Stimulated activated CD4-positive, alpha-beta T cell treated with anti-CD3 and anti-CD28 coated beads, Interleukin-15, amount 100 ng/mL, for 1 hour (primary cell): ENCODE measurements around the gene FAM9B.
"Not testable (repeated sequence)": the region's sequence is repeated elsewhere in the genome, so short reads cannot be mapped to it uniquely, and the experiment has no call there.

ENCODE experiments used
- DNase-seq, 2 donors: peaks; one replicate each; pipeline ENCODE4 v3.0.0-alpha.2; 2020; ENCODE audit warnings: low read depth in 1 of 2, low spot score in 1 of 2

FAM9B gene

GRCh38 chrX:9033989-9034388, at the start of gene FAM9B:
Gene FAM9B (minus strand): TSS chrX:9034127. CDS start chrX:9032986, 1,141 bp downstream.
- no peak for DNase-seq

DNA sequence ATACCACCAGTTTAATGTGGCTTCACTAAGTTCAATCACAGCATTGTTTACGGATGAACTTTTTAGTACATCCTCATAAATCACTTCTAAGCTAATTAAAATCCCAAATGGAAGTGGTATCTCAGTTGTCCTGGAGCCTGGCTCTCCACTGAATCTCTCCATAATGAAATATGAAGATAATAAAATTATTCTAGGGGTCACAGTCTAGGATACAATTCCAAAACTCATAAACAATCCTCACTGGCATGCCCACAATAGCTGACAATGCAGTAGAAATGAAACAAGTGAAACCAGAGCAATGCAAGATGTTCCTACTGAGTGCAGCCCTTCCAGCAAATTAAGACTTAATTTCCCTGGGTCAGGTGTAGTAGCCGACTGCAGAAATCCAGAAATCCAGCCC, 47.3 kb upstream of the FAM9B start:
- DNase-seq: no peak

GRCh38 chrX:9074326-9074725, 40.4 kb upstream of the FAM9B start:
- DNase-seq: no peak

DNA sequence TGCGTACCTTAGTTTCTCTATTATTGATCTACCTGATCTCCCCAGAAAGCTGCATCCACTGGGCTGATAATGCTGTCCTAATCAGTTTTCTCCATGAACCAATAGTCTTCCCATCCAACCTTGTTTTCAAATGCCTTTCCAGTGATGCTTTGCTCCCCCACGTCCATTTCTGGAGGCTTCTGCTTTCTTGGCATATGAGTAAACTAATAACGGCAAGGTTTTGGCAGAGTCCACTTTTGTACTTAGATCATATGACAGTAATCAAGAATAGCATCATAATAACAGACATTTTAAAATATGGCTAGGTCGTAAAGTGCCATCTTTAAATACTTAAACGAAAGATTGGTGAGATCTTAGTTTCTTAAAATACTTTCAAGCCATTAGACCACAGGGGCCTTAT, 38.4 kb upstream of the FAM9B start:
- DNase-seq: no peak

DNA sequence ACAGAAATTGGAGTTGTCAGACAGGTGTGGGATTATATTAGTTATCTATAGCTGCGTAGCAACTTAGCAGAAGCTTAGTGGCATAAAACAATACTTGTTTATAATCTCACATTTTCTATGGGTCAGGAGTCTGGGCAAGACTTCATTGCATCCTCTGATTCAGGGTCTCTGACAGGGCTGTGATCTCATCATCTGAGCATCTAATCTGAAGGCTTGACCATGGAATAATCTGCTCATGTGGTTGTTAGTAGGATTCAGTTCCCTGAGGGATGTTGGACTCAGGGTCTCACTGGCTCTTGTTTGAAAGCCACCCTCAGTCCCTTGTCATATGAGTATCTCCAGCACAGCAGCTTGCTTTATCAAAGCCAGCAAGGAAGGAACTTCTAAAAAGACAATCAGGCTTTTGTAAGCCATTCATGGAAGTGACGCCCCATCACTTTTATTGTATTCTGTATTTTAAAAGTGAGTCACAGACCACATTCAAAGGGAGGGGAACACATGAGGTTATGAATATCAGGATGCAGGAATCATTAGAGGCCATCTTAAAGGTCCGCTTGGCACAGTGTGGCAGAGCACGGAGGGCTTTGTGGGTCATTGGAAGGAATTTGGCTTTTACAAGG, 37.2 kb upstream of the FAM9B start:
- no peak for DNase-seq

- no peak for DNase-seq
Observed at GRCh38 chrX:9069573-9069972, 35.6 kb upstream of the FAM9B start.

DNA sequence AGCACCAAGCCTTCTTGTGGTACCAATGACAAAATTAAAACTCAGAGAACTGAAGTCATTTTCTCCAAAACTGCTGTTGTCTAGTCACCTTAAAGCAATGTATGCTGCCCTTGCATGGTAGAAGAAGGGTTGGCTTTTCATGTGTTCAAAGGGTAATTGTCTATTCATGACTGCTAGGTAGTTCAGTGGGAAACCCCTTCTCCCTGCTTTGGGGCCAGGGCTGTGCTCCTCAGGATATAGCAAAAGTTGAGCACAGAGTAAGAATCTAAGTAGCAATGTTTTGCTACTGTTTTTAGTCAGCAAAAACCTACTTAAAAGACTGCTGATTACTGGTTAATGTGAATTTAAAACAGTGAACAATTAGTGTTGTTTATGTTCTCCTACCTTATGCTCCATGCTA, 30.8 kb upstream of the FAM9B start:
- no peak for DNase-seq

- no peak for DNase-seq
Observed at GRCh38 chrX:9062641-9063040, 28.7 kb upstream of the FAM9B start.

DNA sequence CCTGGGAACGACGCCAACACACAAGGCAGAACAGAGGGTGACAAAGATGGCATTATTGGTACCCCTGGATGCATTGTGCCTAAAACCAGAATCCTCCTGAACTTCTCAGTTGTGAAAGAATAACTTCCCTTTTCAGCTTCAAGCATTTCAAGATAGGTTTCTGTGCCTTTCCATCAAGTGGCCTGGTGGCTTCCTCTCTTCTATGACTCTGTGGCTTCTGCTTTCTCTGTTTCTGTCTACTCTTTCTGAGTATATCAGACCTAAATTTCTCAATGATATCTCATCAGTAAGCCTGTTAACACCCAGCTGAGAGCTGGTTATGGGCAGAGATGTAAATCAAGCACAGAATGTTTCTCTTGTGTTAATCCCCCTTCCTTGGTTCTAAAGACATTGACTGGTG, 21.4 kb upstream of the FAM9B start:
- no peak for DNase-seq

DNA sequence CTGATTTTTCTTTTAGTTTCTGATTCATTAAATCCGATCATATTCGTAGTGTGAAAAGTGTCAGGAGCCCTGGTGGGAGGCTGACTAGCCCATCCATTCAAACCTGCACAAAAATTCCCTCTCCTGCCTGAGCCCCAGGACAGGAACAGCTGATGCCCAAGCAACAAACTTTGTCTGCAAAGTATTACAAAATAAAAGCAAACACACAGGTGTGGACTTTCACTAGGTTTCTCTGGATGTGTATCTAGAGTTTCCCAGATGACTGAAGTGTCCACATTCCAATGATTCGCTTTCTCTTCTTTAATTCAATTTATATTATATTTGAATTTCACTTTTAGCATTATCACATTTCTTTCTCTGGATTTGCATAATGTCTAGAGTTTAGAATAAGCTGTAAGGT, 18.2 kb upstream of the FAM9B start:
- no peak for DNase-seq

- DNase-seq: no peak
Observed at GRCh38 chrX:9050331-9050730, 16.4 kb upstream of the FAM9B start.

GRCh38 chrX:9048801-9049200, 14.9 kb upstream of the FAM9B start:
- no peak for DNase-seq

- DNase-seq: no peak
Observed at GRCh38 chrX:9038244-9038643, 4.3 kb upstream of the FAM9B start.

- DNase-seq: no peak
Observed at GRCh38 chrX:9037296-9037695, 3.4 kb upstream of the FAM9B start.

DNA sequence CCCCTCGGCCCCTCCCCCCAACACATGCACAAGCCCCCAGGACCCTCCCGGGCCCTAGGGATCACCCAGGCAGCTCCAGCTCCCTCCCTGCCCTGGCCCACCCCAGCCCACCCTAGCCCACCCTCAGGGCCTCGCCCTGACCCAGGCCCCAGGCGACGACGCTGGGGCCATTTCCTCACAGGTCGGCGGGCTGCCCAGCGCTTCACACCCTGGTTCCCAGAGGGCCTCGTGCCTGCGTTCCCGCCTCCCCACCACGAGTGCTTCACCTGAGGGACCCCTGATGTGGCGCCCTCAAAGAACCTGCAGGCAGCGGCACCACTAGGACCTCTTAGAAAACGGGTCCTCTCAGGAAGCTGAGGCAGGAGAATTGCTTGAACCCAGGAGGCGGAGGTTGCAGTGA, 341 bp downstream of the FAM9B start:
- no peak for DNase-seq

DNA sequence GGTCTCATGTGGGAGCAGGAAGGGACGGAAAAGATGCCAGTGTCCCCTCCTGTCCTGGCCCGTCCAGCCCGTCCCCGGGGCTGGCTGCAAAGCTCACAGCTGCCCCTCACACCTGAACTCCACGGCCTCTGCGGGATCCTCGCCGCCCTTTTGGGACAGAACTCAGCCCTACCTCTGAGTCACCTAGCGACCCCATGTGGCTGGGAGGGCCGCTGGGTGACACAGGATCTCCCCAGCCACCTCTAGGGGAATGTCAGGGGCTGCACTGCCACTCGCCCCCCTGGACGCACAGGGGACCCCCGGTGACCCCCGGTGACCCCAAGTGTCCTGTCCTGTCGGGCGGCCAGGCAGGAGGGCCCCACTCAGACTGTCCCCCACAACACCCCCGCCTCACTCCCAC, 748 bp downstream of the FAM9B start:
- DNase-seq: no peak

GRCh38 chrX:9023293-9023692, 10.6 kb downstream of the FAM9B start:
- no peak for DNase-seq

DNA sequence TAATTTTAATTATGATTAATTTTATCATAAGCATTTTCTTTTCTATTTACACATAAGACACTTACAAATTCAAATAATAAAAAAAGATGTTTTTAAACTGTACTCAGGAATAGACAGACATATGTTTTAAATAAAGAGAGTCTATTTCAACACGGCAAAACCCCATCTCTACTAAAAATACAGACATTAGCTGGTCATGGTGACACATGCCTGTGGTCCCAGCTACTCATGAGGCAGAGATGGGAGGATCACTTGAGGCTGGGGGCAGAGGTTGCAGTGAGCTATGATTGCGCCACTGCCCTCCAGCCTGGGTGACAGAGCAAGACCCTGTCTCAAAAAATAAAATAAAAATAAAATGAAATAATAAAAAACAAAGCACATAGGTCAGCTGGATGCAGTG, 14.8 kb downstream of the FAM9B start:
- DNase-seq: no peak

DNA sequence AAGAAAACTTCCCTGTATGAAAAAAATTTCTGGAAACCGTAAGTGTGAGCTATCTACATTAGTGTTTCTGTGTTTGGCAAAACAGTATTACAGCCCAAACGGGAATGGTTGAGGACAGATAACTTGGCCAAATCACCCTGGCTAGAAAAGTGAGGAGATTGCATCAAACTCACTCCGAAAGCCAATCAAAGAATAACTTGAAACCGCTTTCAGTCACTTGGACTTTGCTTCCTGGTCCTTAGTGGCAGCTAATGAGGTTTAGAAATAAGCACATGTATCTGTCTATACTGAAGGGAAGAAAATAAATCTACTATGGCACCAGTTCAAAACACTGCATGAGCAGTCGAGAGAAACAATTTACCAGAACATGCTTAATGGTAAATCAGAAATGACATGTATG, 15.6 kb downstream of the FAM9B start:
- not testable (repeated sequence) for DNase-seq

DNA sequence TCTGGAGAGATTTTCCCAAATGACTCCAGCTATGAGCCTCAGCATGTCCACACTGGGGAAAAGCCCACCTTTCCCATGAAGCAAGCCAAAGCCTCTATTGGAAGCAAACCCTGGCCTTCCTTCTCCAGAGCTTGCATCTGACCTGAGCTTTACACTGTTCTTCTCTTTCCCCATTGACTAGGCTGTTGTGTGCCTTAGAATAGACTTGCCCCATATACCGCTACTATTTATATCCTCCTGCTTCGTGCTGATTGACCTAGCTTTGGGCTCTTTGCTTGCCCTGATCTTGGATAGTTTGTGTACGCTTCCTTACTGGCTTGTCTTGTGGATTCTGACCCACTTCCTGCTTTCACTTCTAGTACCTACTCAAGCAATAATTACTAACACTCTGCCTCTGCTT, 30.9 kb downstream of the FAM9B start:
- DNase-seq: no peak

DNA sequence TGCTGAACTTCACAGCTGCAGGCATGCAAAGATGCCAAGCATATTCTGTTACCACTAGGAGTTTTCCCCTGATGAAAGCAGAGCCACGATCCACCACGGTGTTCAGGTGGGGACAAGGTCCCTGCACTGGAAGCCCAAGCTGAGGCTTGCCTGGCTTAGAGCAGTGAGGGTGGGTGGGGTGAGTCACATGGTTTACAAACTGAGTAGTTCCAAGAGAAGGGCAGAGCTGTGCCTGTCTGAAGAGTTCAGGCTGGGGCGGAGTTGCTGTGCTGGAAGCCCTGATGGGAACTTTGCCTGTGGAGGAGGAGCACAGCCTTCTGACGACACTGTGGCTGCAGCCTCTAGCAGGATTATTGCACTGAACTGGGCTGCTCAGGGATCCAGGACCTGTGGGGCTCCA, 45.5 kb downstream of the FAM9B start:
- DNase-seq: no peak

GRCh38 chrX:8987672-8988250, 46.2 kb downstream of the FAM9B start:
- no peak for DNase-seq

DNA sequence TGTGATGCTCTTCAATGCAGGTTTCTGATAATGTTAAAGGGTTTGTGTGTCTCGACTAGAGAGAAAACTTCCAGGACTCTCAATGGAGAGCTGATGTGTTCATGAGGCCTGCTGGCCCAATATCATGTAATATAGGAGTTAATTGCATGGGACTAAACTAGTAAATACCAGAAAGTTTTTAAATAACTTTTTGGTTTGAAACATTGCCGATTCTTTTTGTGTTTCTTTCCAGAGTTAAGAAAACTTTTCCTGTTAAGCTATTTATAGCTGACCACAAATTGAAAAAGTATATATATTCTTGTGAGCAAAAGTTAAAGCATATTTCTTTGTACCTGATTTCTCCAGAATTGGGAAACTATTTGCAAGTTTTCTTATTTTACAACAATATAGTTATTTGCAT, 49.7 kb downstream of the FAM9B start:
- no peak for DNase-seq
